Measurements from ENCODE around the gene LPCAT1.

- no peak for TF ChIP-seq CTCF (IDR thresholded peaks at IDR 0.05)
- TF ChIP-seq EZH2 (IDR thresholded peaks at IDR 0.05), result no peak
Observed at GRCh38 chr5:1442222-1443145, 81.3 kb downstream of the LPCAT1 start.

Data from neural progenitor cell (in vitro differentiated cells).